Measurements from ENCODE around the gene GABRP.
"Not testable (repeated sequence)": the region's sequence is repeated elsewhere in the genome, so short reads cannot be mapped to it uniquely, and the experiment has no call there.

GABRP gene

GRCh38 chr5:170795154-170795553 is 11.6 kb downstream of the GABRP start:
- DNase-seq = no peak

- no peak for DNase-seq
Observed at GRCh38 chr5:170805666-170806065, 22.1 kb downstream of the GABRP start.

GRCh38 chr5:170809551-170809950 is 26.0 kb downstream of the GABRP start:
- DNase-seq = no peak

DNA sequence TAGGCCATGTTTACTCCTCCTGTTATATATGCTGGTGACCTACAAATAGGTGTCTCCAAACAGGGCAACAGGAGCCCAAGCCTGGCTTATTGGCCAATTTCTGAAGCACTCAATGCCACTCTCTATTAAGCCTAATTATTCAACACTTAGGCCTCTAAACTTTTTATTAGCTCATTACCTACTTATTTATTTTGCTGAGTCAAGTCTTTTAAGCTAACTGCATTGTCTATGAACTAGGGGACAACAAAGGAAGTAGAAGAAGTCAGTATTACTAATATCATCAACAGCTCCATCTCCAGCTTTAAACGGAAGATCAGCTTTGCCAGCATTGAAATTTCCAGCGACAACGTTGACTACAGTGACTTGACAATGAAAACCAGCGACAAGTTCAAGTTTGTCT is 28.2 kb downstream of the GABRP start:
- DNase-seq = no peak

GRCh38 chr5:170813231-170813630 is 29.7 kb downstream of the GABRP start:
- no peak for DNase-seq

DNA sequence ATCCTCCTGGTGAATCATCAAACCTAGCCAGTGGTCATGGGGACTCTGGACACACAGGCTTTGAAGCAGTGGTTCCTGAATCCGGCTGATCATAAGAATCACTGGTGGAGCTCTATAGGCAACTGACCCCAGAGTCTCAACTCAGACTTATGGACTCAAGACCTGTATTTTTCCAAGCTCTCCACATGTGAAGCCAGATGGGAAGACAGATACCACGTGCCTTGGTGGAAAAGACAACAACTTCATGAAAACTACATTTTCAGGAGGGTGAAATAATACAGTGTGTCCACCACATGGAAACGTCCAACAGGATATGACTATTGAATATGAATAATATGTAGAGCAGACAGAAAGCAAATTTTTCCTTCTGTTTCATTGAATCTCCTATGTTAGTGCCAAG is 33.7 kb downstream of the GABRP start:
- DNase-seq = no peak

- no peak for DNase-seq
Observed at GRCh38 chr5:170818232-170818631, 34.7 kb downstream of the GABRP start.

DNA sequence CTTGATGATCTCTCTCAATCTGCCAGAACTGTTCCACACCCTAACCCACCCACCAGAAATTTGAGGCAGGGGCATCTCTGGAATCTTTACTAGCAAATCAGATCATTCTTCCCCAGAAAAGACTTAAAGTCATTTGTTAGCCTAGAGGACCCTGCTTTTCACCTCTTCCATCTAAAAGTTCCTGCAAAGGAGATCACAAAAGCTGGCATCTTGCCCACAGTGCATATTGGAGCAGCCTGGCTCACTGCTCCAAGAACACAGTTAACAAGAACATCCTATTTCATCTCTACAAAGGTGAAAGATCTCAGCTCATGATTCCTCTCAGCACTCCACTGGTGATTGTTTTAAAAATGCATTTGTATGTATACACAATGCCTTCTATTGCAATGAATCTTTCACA is 36.3 kb downstream of the GABRP start:
- no peak for DNase-seq

- DNase-seq = no peak
Observed at GRCh38 chr5:170821257-170821800, 37.8 kb downstream of the GABRP start.

DNA sequence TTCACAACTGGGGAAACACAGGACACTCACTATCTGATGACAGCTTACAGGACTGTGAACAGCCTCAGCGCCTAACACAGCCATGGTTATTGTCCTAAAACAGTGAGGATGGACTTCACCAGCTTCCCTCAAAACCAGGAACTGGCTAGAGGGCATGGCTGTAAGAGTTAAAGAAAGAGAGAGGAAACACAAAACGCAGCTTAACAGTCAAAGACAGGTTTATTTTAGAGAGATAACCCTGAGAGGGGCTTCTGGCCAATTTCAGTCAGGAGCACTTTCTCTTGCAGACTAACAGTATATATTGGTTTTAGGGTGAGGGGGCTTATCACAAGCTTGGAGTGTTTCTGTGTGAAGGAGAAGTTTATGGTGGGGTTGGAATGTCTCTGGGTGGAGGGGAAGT is 42.6 kb downstream of the GABRP start:
- no peak for DNase-seq

GRCh38 chr5:170832241-170832640 is 48.7 kb downstream of the GABRP start:
- DNase-seq = no peak

DNA sequence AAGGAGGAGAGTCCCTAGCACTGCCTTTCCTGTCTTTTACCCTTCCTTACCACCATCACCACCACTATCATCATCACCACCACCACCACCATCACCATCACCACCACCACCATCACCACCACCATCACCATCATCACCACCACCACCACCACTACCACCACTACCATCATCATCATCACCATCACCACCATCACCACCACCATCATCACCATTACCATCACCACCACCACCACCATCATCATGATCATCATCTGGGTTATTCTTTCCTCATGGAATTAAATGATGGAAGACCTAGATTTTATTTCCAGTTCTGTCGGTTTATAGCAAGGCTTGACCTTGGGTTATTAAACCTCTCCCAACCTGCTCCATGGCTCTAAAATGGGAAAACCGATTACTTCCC is 50.5 kb downstream of the GABRP start:
- not testable (repeated sequence) for DNase-seq

- no peak for DNase-seq
Observed at GRCh38 chr5:170836226-170836625, 52.7 kb downstream of the GABRP start.

DNA sequence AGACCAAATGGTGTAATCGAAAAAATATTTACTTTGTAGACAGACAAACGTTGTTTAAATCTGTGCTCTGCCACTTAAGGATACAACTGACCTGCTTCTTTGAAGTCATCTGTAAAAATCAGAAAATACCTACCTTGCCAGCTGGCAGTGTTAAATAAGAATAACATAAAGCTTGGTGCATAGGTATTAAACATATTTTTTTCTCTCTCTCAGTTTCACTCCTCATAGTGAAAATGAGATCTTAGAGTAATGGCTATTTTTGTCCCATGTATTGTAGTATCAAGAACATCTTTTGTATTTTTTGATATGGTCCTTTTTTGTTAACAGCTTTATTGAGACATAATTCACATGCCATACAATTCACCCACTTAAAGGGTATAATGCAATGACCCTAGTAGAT is 60.3 kb downstream of the GABRP start:
- no peak for DNase-seq

DNA sequence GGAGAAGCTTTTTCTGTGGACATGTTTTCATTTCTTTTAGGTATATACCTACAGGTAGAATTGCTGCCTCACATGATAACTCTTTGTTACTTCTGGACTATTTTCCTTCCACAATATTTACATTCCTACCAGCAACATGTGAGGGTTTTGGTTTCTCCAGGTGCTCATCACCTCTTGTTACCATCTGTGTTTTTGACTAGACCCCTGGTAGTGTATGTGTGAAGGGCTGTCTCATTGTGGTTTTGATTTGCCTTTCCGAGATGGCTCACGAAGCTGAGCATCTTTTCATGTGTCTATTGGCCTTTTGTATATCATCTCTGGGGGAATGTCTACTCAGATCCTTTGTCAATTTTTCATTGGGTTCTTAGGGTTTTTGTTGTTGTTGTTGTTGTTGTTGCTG is 61.1 kb downstream of the GABRP start:
- no peak for DNase-seq

GRCh38 chr5:170846416-170846815 is 62.9 kb downstream of the GABRP start:
- no peak for DNase-seq

DNA sequence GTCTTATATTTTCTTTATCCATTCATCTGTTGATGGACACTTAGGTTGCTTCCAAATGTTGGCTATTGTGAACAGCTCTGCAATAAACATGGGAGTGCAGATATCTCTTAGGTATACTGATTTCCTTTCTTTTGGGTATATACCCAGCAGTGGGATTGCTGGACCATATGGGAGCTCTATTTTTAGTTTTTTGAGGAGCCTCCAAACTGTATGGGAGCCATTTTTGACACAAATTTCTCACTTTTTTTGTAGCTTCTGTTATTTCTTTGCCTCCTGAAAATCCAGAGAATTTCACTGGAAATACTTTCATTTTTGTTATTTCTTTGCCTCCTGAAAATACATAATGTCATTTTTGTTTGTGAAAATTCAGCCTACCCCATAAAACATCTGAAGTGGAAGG is 63.3 kb downstream of the GABRP start:
- no peak for DNase-seq

- DNase-seq = no peak
Observed at GRCh38 chr5:170848033-170848432, 64.5 kb downstream of the GABRP start.

DNA sequence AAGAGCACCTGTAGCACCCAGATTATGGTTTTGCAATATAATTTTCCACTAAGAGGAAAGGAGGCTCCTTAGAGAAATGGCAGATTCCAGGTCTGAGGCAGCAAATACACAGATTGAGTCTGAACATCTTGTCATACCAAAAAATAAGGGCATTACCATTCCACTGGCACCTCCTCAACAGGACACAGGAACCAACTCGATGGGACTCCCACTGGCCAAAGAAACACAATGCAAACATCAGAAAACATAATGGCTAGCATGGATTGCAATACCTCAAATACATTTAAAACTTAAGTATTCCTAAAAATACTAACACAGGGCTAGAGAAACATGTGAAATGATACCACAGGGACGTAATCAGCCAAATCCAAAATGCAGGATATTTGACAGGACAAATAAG is 65.8 kb downstream of the GABRP start:
- no peak for DNase-seq

- DNase-seq = no peak
Observed at GRCh38 chr5:170854566-170854965, 71.0 kb downstream of the GABRP start.

DNA sequence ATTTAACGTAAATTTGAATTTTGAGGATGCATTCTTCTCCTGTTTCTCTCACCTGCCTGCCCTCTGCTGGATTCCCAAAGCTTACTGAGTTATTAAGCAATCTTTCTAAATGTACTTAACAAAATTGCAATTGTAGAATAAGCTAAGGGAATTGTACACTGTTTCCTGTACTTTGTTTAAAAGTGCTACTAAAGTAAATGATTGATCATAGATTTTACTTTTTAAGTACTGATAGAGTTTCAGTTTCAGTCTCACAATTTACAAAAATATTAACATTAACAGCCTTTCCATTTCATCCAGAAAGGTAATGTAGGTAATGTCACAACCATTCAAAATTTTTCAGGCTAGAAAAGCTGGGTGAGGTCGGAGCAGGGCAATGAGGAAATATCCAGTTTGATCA is 73.5 kb downstream of the GABRP start:
- no peak for DNase-seq

GRCh38 chr5:170860415-170860814 is 76.9 kb downstream of the GABRP start:
- no peak for DNase-seq

DNA sequence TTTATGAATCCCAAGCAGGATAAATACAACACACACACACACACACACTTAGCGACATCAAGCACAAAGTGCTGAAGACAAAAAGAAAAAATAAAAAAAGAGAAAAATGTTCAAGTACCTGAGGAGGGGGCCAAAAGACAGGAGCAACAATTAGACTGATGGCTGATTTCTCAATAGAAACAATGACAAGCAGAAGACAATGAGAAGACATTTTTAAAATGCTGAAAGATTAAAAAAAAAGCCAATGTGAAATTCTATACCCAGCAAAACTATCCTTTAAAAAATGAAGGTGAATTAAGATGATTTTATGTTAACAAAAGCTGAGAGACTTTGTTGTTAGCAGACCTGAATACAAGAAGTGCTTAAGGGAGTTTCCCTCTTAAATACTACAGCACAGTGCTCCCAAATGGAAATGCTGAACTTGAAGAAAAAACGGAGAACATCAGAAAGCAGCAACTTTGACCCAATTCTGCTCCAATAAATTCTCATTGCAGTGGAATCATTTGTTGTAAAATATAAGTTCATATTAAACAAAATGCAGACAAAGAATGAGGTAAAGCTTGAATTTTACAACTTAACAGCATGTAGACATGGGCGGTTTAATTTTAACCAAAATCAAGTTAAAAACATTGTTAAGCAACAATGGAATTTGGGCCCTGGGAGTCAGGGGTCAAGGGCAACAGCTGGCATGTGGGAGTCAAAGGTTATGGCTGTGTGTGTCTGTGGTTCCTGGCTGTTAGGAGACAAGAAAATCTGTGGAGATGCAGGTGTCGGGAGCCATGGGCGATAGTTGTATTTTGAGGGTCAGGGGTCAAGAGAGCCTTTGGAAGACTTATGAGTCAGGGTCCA is 77.5 kb downstream of the GABRP start:
- peak; percentile 16 for DNase-seq

- DNase-seq = no peak
Observed at GRCh38 chr5:170861667-170861916, 78.1 kb downstream of the GABRP start.

Data from right kidney (tissue), 1 donor.